Activated CD8-positive, alpha-beta T cell treated with anti-CD3 and anti-CD28 coated beads, Interleukin-2, amount 10 ng/mL, durations not matched to agents 7 days and 5 days (primary cell): Measurements from ENCODE around the gene COL28A1. TPM values are rescaled to one million over a fixed set of nuclear protein-coding genes. Genes with fewer than 3 reads are reported as not detected.
A peak's percentile ranks its signal among the peaks of the same experiment; 100 is the strongest.

Experiments
- ATAC-seq: fragments of 150-1000 bp; cut with Tn5 transposase; one replicate; pipeline ENCODE4 v1.10.0; 2021; ENCODE audit warnings: moderate library complexity
- CTCF ChIA-PET: fragments of 350-600 bp; sonication (Branson Sonifier 250); formaldehyde crosslinking; loops from one replicate; lab custom pipeline; 2021; ENCODE audit warnings: antibody characterized with exemption; lab: Charles Lee
- POLR2A ChIA-PET: fragments of 350-600 bp; sonication (Branson Sonifier 250); formaldehyde crosslinking; loops from one replicate; lab custom pipeline; 2021; ENCODE audit warnings: antibody characterized with exemption; lab: Charles Lee
- DNase-seq: peaks from one replicate; pipeline ENCODE4 v3.0.0-alpha.2; 2020
- H3K27ac Mint-ChIP-seq: one replicate; pipeline ENCODE4 v1.8.0; 2021; ENCODE audit warnings: mild to moderate bottlenecking, mixed read lengths
- H3K27me3 Mint-ChIP-seq: one replicate; pipeline ENCODE4 v1.8.0; 2021; ENCODE audit warnings: low read depth, mixed read lengths
- H3K36me3 Mint-ChIP-seq: one replicate; pipeline ENCODE4 v1.8.0; 2021; ENCODE audit warnings: low read depth, mixed read lengths
- H3K4me1 Mint-ChIP-seq: one replicate; pipeline ENCODE4 v1.8.0; 2021; ENCODE audit warnings: low read depth, mixed read lengths
- H3K4me3 Mint-ChIP-seq: one replicate; pipeline ENCODE4 v1.8.0; 2021; ENCODE audit warnings: mild to moderate bottlenecking, mixed read lengths
- H3K9me3 Mint-ChIP-seq: one replicate; pipeline ENCODE4 v1.8.0; 2022; ENCODE audit warnings: mixed read lengths; ENCODE audit not compliant: insufficient read depth
- total RNA-seq, 2 experiments: library from RNA; stranded (reverse); gene quantifications; one replicate each; pipeline ENCODE4 v1.2.3, GENCODE V29; 2021

The COL28A1 gene
- total RNA-seq, 2 experiments from 2014 or later: not detected

DNA sequence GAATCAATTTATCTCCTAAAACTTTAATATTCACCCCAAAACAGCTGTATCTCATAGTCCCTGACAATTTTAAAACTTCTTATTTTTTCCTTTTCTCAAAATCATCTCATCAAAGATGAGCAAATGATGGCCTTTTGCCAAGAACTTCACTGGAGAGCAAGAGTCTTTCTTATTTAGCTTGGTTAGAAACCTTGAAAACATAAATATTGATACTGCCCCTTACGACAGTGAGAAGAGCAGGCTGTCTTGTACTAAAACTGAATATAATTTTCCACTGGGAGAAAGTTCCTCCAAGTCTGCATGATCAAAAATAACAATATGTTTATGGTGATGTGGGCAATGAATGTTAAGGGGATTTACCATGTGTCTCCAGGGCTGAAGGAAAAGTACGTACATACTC is 109.0 kb downstream of the COL28A1 start:
- H3K27me3 Mint-ChIP-seq: peaks cover 10% of the 10 kb centered on the region
- CTCF ChIA-PET: no interaction called here
- H3K4me1 Mint-ChIP-seq: peaks cover 6% of the 10 kb centered on the region
- ATAC-seq (no peak), DNase-seq (no peak)
- no peak overlapping the region for H3K27ac Mint-ChIP-seq
- no peaks in the 10 kb centered on the region for H3K9me3 Mint-ChIP-seq
- H3K36me3 Mint-ChIP-seq: peaks cover 2% of the 10 kb centered on the region
- POLR2A ChIA-PET: no interaction called here
- H3K4me3 Mint-ChIP-seq: no peak overlapping the region

- H3K27me3 Mint-ChIP-seq: peaks cover 6% of the 10 kb centered on the region
- ATAC-seq: no peak
- no peaks in the 10 kb centered on the region for H3K9me3 Mint-ChIP-seq
- no peak for DNase-seq
- H3K27ac Mint-ChIP-seq: no peak overlapping the region
- POLR2A ChIA-PET: no interaction called here
- CTCF ChIA-PET: interaction anchor here (1.1 to 1.9 kb wide), 2 partner anchors 11 to 110 kb away, joined by 3 to 6 read pairs; partner anchors contain the start of gene COL28A1
- H3K4me1 Mint-ChIP-seq: peaks cover 6% of the 10 kb centered on the region
- H3K4me3 Mint-ChIP-seq: no peak overlapping the region
- peaks cover 2% of the 10 kb centered on the region for H3K36me3 Mint-ChIP-seq
Measured at GRCh38 chr7:7425321-7425720, 110.4 kb downstream of the COL28A1 start.

- POLR2A ChIA-PET: no interaction called here
- CTCF ChIA-PET: interaction anchor here (0.6 to 1.9 kb wide), 11 partner anchors 12 to 793 kb away, joined by 3 to 7 read pairs (median 3); partner anchors contain the start of genes C1GALT1 and COL28A1
- peaks cover 5% of the 10 kb centered on the region for H3K27me3 Mint-ChIP-seq
- peaks cover 6% of the 10 kb centered on the region for H3K4me1 Mint-ChIP-seq
- peaks cover 2% of the 10 kb centered on the region for H3K36me3 Mint-ChIP-seq
- DNase-seq (peak; percentile 46), ATAC-seq (peak; percentile 79)
- peak overlapping the region; percentile 73 for H3K27ac Mint-ChIP-seq
- peak overlapping the region; percentile 68 for H3K4me3 Mint-ChIP-seq
- H3K9me3 Mint-ChIP-seq: no peaks in the 10 kb centered on the region
Measured at GRCh38 chr7:7424151-7424873, 111.4 kb downstream of the COL28A1 start.

GRCh38 chr7:7422641-7423040 is 113.0 kb downstream of the COL28A1 start:
- peaks cover 6% of the 10 kb centered on the region for H3K4me1 Mint-ChIP-seq
- H3K27me3 Mint-ChIP-seq: peaks cover 3% of the 10 kb centered on the region
- ChIA-PET POLR2A (no interaction called here), CTCF (interaction anchor here (0.9 to 1.7 kb wide), 2 partner anchors 141 to 240 kb away, joined by 3 to 7 read pairs; partner anchors contain the start of gene C1GALT1)
- H3K9me3 Mint-ChIP-seq: no peaks in the 10 kb centered on the region
- H3K4me3 Mint-ChIP-seq: no peak overlapping the region
- H3K36me3 Mint-ChIP-seq: peaks cover 2% of the 10 kb centered on the region
- ATAC-seq (no peak), DNase-seq (no peak)
- H3K27ac Mint-ChIP-seq: no peak overlapping the region

- Mint-ChIP-seq H3K4me1 (peaks cover 6% of the 10 kb centered on the region), H3K27ac (no peak overlapping the region), H3K36me3 (peaks cover 2% of the 10 kb centered on the region), H3K27me3 (peaks cover 1% of the 10 kb centered on the region), H3K4me3 (no peak overlapping the region), H3K9me3 (no peaks in the 10 kb centered on the region)
- CTCF ChIA-PET: no interaction called here
- POLR2A ChIA-PET: no interaction called here
- no peak for ATAC-seq
- no peak for DNase-seq
Measured at GRCh38 chr7:7421826-7422225, 113.8 kb downstream of the COL28A1 start.

GRCh38 chr7:7418997-7419396 is 116.7 kb downstream of the COL28A1 start:
- no peak for DNase-seq
- ATAC-seq: no peak
- H3K36me3 Mint-ChIP-seq: no peaks in the 10 kb centered on the region
- no peak overlapping the region for H3K27ac Mint-ChIP-seq
- CTCF ChIA-PET: no interaction called here
- POLR2A ChIA-PET: no interaction called here
- H3K4me3 Mint-ChIP-seq: no peak overlapping the region
- no peaks in the 10 kb centered on the region for H3K9me3 Mint-ChIP-seq
- H3K4me1 Mint-ChIP-seq: peaks cover 9% of the 10 kb centered on the region
- H3K27me3 Mint-ChIP-seq: no peaks in the 10 kb centered on the region

DNA sequence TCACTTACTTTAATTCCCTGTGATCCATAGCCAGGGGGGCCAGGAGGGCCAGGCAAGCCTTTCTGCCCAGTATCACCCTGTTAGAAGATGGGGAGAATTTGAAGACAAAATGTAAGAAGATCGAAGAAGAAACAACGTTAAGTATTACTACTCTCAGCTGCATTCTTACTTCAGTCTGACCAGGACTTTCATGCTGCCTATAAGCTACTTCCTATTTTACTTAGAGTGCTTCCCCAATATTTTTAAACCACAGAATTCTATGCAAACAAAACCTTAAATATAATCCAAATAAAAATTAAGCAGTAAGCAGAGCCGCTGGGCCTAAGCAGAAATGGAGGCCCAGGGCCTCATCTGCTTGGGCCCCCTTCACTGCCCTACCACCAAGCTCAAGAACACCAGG is 117.8 kb downstream of the COL28A1 start:
- Mint-ChIP-seq H3K9me3 (no peaks in the 10 kb centered on the region), H3K36me3 (no peaks in the 10 kb centered on the region), H3K27ac (no peak overlapping the region), H3K4me3 (no peak overlapping the region), H3K27me3 (no peaks in the 10 kb centered on the region), H3K4me1 (peaks cover 9% of the 10 kb centered on the region)
- ChIA-PET CTCF (no interaction called here), POLR2A (no interaction called here)
- no peak for DNase-seq
- no peak for ATAC-seq

DNA sequence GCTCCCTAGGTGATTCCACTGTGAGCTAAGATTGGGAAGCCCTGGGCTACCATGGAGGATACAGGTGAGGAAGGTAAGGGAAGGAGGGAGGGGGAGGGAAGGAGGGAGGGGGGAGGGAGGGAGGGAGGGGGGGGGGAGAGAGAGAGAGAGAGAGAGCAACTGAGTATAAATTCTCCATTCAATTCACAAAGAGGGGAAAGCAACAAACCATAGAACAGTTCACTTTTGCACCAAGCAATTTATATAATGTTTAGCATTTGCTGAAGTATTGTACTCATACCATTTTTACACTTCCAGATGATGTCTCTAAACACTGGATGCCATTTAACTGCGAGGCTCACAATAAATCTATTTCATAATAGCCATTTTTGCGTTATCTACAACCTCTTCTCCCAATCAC is 118.3 kb downstream of the COL28A1 start:
- no peak for ATAC-seq
- no peak overlapping the region for H3K27ac Mint-ChIP-seq
- H3K36me3 Mint-ChIP-seq: no peaks in the 10 kb centered on the region
- ChIA-PET CTCF (interaction anchor here (1.4 kb wide), 1 partner anchor 314 kb away, joined by 4 read pairs; no protein-coding TSS in a partner anchor), POLR2A (no interaction called here)
- no peaks in the 10 kb centered on the region for H3K27me3 Mint-ChIP-seq
- peaks cover 9% of the 10 kb centered on the region for H3K4me1 Mint-ChIP-seq
- H3K4me3 Mint-ChIP-seq: no peak overlapping the region
- no peaks in the 10 kb centered on the region for H3K9me3 Mint-ChIP-seq
- no peak for DNase-seq

GRCh38 chr7:7416031-7416858 is 119.4 kb downstream of the COL28A1 start:
- H3K27ac Mint-ChIP-seq: no peak overlapping the region
- ATAC-seq: peak; percentile 36
- DNase-seq: no peak

DNA sequence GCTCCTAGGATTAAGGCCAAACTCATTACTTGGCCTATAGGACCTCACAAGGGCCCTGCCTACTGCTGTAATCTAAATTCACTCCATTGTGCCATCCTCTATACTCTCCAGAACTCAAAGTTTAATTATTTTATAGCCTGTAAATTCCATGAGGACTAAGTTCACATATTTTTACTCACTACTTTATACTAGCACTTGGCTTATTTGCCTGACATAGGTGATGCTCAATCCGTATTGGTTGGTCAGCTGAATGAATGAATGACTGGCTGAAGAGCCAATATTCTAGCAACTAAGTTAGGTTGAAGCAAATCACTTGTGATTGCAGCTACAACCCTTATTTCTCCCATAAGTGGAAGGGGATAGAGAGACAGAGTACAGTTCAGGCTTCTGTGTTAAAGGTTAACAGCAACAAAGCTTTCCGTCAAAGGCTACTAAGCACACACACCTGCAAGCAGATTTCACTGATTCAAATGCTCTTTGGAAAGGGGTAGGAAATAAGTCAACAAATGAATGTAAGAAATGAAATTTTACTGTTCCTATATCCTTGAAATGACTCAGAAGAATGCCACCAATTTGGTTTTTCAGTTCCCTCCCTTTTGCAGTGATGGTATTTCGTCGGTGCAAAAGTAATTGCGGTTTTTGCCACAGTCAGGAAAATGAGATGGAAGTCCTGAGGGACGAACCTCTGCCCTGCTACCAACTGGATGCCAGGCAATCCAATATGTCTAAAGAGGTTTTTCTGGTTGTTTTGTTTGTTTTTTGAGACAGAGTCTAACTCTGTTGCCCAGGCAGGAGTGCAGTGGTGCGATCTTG is 120.7 kb downstream of the COL28A1 start:
- Mint-ChIP-seq H3K27me3 (peaks cover 1% of the 10 kb centered on the region), H3K27ac (no peak overlapping the region), H3K9me3 (no peaks in the 10 kb centered on the region), H3K4me3 (no peak overlapping the region), H3K4me1 (peaks cover 9% of the 10 kb centered on the region), H3K36me3 (no peaks in the 10 kb centered on the region)
- POLR2A ChIA-PET: no interaction called here
- CTCF ChIA-PET: no interaction called here
- ATAC-seq: no peak
- DNase-seq: no peak

More at GRCh38 chr7:7416031-7416858, 119.4 kb downstream of the COL28A1 start:
- Mint-ChIP-seq H3K4me3 (no peak overlapping the region), H3K27me3 (no peaks in the 10 kb centered on the region), H3K9me3 (no peaks in the 10 kb centered on the region), H3K4me1 (peaks cover 9% of the 10 kb centered on the region), H3K36me3 (no peaks in the 10 kb centered on the region)
- POLR2A ChIA-PET: no interaction called here
- CTCF ChIA-PET: interaction anchor here (1.4 kb wide), 1 partner anchor 313 kb away, joined by 4 read pairs; no protein-coding TSS in a partner anchor

GRCh38 chr7:7408001-7408770 is 127.5 kb downstream of the COL28A1 start:
- no peak for ATAC-seq
- H3K36me3 Mint-ChIP-seq: no peaks in the 10 kb centered on the region
- POLR2A ChIA-PET: no interaction called here

More at GRCh38 chr7:7408001-7408770, 127.5 kb downstream of the COL28A1 start:
- no peaks in the 10 kb centered on the region for H3K4me1 Mint-ChIP-seq
- no peak overlapping the region for H3K4me3 Mint-ChIP-seq
- no peak overlapping the region for H3K27ac Mint-ChIP-seq
- no peaks in the 10 kb centered on the region for H3K9me3 Mint-ChIP-seq
- no peak for DNase-seq
- CTCF ChIA-PET: no interaction called here
- H3K27me3 Mint-ChIP-seq: peaks cover 5% of the 10 kb centered on the region
